NCI-H1436 treated with DMSO at 0.1 percent for 48 hours (cell line): Measurements from ENCODE around the gene GET4.
"Not testable (repeated sequence)": the region's sequence is repeated elsewhere in the genome, so short reads cannot be mapped to it uniquely, and the experiment has no call there.

Source experiments
- DNase-seq: peaks from one replicate; lab custom pipeline; 2025; lab: John Stamatoyannopoulos, UW

The GET4 gene

DNA sequence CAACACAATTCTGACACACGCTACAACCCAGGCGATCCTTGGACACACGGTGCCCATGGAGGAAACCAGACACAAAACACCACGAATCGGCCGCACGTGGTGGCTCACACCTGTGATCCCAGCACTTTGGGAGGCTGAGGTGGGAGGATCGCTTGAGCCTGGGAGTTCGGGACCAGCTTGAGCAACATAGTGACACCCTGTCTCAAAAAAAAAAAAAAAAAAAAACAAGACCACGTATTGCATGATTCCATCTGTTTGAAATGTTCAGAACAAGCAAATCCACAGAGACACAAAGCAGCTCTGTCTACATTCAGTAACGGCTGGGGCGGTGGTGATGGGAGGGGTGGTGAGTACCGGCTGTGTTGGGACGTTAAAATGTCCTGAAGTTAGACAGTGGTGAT is 53.0 kb downstream of the GET4 start:
- DNase-seq = no peak

DNA sequence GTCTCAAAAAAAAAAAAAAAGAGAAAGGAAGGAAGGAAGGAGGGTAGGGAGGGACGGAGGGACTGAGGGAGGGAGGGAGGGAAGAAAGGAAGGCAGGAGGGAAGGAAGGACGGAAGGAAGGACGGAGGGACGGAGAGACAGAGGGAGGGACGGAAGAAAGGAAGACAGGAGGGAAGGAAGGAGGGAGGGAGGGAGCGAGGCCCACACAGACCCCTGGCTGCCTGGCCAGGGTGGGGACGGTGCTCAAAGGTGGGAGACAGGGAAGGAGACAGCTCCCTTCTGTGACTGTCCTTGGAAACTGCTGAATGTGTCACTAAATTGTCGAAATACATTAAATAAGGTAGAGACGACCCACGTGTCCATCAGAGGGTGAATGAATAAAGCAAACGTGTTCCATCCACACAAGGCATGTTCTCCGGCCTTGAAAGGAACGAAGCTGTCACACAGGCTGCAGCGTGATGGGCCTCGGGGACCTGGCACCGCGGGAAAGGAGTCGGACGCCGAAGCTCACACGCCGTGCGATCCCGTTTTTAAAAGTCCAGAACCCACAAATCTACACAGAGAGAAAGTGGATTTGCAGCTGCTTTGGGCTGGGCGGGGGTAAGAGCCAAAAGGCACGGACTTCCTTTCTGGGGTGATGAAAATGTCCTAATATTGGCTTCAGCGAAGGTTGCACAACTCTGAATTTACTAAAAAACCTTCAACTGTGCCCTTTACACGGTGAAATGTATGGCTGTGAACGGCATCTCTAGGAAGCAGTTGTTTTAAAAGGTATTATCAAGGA is 54.8 kb downstream of the GET4 start:
- DNase-seq = no peak

DNA sequence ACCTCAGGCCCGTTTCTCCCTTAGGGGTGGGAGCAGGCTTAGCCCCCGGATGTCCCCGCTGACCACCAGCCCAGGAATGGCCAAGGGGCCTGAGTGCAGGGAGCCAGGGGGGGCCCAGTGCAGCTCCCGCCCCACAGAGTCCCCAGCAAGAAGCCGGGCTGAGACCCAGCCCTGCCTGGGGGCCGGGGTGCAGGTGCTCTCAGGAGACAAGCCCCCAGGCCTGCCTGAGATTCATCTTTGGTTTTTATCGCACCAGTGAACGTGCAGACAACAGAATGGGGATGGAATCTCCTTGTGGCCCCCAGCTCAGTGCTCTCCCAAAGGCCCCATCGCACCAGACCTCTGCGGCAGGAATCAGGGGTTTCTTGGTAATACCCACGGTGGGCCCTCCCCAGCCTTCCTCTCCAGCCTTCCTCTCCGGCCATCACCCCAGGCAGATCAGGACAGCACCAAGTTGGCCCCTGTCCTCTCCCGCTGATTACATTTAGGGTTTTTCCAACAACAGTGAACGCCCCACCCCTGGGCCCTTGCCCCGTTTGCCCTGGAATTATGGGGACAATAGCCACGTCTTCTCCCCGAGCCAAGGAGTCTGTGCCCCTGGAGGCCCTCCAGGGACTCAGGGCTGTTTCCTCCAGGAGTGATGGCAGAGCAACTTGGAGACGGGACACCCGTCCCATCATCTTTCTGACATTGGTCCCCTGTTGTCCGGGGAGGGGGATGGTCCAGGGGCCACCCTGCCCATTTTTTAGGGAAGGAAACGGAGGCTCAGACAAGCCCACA is 55.7 kb downstream of the GET4 start:
- no peak for DNase-seq

DNA sequence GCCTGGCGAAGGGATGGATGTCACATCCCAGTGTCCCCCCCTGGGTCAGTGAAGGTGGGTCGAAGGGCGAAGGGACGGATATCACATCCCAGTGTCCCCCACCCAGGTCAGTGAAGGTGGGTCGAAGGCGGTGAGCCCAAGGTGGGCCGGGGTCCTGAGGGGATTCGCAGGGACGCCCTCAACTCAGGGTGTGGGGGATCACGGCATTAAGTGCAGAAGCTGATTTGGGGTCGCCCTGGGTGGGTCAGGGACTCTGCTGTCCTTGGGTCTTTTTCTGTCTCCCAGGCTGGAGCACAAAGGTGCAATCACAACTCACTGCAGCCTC is 56.3 kb downstream of the GET4 start:
- DNase-seq = no peak

DNA sequence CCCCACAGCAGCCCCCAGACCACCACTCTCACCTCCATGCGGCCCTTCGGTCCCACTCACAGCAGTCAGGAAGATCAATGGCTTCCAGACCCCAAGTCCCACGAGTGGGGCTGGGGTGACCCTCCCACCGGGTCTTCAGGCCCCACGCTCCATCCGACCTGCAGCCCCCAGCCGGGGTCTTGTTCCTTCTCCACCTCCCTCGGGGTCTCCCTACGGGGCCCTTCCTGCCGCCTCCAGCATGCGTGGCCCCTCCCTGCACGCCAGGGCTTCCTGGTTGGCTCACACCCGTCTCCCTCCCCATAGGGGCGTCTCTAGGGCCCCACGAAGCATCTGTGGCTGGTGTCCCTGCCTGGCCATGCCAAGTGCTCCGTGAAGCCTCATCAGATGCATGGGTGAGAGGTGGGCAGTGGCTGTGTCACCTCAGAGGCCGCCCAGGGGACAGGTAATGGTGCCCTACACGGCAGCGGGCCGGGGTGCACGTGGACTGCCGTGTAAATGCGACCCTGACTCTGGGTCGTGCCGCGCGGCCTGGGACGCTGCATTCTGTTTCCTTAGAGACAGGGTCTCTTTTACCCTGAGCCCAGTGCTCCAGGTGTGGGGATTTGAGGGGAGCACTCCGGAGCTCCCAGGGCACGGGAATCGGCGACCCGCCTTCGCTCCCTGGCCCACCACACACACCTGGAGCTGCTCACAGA is 58.3 kb downstream of the GET4 start:
- no peak for DNase-seq

DNA sequence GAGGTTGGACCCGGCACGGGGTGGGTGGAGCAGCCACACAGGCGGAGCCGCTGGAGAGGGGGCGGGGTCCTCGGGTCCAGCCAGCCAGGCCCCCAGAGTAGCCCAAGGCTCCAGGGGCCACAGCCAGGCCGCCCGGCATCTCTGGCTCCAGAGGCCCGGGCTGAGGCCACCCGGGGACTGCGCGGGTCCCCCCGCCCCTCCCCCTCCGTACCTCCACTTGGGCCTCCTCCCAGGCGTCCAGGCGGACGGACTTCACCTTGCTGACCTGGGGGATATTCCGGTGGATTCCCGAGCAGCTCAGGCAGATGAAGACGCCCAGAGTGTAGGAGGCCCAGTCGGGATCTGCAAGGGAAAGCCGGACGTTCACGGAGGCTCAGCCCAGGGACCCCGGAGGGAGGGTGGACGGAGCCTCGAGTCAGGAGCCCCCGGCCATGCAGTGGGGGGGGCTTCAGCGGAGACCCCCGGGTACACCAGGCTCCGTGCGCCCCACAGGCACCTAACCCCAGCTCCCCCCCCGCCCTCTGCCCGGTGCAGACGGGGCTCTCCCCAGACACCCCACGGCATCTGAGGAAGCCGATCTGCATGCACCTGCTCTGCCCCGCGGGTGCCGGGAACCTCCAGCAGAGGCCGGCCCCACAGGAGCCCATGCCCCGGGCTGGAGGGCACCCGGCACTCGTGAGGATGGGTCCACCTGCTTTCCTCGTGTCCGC is 59.0 kb downstream of the GET4 start:
- no peak for DNase-seq

DNA sequence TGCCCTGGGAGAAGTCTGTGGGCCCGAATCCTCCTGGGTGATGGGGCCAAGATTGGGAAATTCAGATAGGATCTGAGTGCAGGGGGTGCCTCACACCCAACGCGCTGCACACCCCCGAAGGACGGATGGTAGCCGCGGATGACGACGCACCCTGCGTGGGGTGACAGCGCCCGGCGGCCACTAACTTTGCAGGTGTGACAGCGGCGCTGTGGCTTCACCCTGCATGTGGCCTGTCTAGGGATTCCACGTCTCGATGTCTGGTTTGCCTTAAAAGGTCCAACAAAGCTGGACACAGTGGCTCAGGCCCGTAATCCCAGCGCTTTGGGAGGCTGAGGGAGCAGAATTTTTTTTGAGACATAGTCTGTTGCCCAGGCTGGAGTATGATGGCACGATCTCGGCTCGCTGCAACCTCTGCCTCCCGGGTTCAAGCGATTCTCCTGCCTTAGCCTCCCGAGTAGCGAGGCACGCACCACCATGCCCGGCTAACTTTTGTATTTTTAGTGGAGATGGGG is 59.6 kb downstream of the GET4 start:
- no peak for DNase-seq

DNA sequence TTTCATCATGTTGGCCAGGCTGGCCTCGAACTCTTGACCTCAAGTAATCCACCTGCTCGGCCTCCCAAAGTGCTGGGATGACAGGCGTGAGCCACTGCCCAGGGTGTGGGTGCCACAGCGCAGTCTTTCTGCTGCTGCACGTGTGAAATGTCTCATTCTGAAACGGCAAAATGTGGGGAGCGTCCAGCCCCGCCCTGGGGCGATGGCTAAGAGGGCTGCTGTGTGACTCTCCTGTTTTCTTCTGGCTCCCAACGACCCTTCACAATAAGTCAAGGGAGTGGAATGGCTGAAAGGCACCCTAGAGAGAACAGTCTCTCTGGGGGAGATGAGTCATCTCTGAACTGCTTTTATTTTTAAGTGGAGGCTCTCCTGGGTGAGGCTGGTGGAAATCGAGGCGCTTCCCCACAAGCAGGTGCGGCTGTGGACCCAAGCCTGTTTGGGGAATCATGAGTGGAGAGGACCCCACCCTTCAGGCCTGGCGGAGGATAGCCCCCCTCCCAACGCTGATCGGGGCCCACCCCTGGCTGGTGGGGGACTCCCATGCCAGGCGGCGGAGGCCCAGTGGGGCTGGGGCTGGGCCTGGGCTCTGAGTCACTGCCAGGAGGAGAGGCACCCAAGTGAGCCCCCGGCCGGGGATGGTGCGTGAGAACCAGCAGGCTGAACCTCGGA is 60.2 kb downstream of the GET4 start:
- DNase-seq = peak; percentile 46

DNA sequence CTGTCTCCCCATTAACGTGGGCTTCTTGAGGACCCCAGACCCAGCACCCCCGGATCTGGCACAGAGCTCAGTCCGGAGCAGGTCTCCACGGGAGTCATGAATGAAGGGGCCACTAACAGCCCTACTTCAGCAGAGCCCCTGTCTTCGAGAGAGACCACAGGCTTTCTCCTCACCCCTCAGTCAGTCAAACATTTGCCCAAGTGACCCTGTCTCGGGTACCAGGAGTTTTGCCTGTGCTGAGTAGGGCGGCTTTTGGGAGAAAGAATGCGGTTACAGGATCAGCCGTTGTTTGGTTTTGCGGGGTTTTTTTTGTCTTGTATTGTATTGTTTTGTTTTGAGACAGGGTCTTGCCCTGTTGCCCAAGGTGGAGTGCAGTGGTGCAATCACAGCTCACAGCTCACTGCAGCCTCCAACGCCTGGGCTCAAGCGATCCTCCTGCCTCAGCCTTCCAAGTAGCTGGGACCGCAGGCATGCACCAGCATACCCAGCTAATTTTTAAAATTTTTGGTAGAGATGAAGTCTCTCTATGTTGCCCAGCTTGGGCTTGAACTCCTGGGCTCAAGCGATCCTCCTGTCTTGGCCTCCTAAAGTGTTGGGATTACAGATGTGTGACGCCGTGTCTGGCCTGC is 61.6 kb downstream of the GET4 start:
- DNase-seq = no peak

DNA sequence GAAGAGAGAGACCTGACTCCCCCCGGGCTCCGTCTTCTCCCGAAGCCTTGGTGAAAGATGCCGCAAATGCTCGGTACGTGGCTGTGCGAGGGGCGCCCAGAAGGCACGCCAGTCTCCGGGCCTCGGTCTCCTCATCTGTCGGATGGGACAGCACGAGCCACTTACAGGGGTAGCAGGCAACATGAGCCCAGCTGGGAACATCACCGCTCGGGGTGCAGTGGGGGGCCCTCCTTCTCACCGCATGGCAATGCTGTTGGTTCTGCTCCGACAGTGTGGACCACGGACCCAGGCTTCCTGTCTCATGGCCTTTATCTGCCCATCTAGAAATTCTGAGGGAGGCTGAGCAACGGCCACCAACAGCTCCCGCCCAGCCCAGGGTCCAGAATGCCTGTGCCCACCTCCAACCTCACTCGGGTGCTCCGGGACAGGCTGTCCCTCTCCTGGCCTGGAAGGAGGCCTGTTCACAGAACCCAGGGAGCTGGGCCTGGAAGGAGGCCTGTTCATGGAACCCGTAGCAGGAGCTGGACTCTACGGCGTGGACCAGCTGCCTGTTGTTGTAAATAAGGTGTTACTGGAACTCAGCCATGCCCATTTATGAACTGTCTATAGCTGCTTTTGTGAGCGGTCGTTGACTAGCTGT is 62.3 kb downstream of the GET4 start:
- no peak for DNase-seq

DNA sequence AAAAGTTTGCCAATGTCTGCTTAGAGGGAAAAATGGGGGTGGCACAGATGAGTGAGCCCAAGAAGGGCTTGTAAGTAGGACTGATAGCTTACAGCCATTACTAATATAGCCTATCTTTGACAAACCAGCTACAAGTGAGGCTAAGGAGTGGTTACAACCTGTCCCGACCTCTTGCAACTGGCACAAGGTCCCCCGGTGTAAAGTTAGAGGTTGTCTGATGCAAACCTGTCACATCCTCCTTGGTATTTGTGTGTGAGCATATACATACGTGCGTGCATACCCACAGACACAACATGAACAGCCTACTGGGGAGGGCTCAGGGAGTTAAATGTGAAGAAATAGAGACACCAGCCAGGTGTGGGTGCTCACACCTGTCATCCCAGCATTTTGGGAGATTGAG is 63.5 kb downstream of the GET4 start:
- no peak for DNase-seq

DNA sequence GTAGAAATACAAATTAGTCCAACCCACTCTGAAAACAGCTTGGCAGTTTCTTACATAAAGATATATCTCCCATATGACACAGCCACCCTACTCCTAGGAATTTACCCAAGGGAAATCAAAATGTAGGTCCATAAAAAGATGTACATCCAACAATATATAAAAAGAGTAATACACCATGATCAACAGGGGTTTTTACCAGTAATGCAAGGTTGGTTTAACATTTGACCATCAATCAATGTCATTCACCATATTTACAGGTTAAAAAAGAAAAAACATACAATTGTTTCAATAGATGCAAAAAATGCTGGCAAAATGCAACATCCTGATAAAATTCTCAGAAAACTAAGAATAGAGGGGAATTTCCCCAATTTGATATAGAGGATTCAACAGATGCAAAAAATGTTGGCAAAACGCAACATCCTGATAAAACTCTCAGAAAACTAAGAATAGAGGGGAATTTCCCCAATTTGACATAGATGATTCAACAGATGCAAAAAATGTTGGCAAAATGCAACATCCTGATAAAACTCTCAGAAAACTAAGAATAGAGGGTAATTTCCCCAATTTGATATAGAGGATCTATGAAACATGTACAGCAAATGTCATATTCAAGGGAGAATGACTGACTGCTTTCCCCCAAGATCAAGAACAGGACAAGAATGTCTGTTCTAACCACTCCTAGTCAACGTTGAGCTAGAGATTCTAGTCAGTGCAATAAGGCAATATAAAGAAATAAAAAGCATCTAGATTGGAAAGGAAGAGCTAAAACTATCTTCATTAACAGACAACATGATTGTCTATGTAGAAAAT is 64.5 kb downstream of the GET4 start:
- DNase-seq = no peak

DNA sequence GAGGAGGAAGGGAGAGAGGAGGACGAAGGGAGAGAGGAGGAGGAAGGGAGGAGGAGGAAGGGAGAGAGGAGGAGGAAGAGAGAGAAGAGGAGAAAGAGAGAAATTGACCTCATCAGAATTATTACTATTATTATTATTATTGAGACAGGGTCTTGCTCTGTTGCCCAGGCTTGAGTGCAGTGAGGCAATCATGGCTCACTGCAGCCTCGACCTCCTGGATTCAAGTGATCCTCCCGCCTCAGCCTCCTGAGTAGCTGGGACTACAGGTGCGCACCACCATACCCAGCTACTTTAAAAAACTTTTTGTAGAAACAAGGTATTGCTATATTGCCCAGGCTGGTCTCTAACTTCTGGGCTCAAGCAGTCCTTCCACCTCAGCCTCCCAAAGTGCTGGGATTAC is 67.4 kb downstream of the GET4 start:
- not testable (repeated sequence) for DNase-seq

DNA sequence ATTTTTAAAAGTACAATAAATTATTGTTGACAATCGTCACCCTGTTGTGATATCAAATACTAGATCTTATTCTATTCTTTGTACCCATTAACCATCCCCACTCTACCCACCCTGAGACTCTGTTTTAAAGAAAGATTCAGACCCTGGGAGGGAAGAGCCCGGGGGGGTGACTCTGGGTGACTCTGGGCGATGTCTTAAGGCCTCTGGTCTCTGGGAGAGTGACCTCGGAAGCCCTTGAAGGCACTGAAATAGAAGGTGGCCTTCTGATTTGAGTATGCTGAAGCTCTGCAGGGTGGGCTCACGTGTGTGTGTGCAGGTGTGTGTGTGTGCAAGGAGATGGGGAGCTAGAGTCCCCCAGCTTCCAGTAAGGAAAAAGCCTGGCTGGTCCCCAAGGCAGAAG is 68.4 kb downstream of the GET4 start:
- DNase-seq = no peak

DNA sequence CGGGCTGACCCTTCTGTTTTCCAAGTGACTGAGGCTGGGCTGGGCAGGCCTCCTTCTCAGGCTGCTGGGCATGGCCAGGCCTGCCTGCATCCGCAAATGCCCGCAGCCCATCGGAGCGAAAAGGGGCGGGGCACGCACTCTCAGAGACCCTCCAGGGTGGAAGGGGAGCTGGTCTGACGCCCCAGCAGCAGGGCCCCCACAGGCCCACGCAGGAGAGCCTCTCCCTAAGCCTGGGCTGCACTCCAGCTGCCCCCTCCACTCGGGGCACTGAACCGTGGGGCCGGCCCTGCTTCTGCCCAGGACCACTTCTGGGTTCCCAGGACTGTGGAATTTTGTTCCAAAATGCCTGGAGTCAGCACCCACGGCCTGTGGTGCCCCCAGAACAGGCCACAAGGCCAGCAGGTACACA is 68.8 kb downstream of the GET4 start:
- DNase-seq = no peak

DNA sequence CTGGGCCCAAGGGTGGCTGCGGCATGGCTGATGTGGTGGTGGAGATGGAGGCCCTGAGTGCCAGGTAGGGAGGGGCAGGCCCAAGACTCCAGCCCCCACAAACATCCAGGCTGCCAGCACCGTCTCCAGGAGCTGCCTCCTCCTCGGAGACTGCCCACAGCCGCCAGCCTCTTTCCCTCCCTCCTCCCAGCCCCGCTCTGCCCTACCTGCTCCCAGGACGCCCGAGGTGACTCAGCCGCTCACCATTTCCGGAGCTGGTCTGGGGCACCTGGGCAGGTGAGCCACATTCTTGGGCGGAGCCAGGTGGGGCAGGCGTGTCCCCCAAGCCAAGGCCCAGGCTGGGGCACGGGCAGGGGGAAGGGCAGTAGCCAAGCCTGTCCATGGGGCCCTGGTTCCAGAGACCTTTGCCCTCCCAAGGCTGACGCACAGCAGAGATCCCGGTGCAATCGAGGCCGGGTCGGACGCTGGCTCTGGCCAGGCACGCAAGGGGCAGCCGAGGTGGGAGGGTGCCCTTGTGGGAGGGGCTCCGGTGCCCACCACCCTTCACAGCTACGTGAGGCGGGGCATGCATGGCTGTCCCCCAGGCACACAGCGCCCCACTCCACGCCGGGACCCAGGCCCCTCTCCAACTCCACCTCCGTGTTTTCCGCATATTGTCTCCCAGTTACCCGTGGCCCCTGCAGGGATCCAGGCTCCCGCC is 69.4 kb downstream of the GET4 start:
- no peak for DNase-seq
